H1 (cell line): ENCODE measurements around the gene FBXL12. TPM values are rescaled to one million over a fixed set of nuclear protein-coding genes. Genes with fewer than 3 reads are reported as not detected.
A peak's percentile ranks its signal among the peaks of the same experiment; 100 is the strongest.

Source experiments
- ASH2L ChIP-seq: fragments of 200-600, 300-600 bp; sonication (generic); IDR thresholded peaks from one replicate; pipeline ENCODE4 v1.7.1; 2017; ENCODE audit warnings: low read length
- BACH1 ChIP-seq: IDR thresholded peaks from 2 replicates; pipeline ENCODE4 v1.6.1; 2012; ENCODE audit warnings: low read length, improper control_type of control experiment
- BCL11A ChIP-seq, 2 experiments: IDR thresholded peaks; one replicate each; pipeline ENCODE4 v1.6.1; 2011; ENCODE audit warnings: low read depth in 2 of 2, low read length in 2 of 2, mild to moderate bottlenecking in 2 of 2
- BRCA1 ChIP-seq: IDR thresholded peaks from 2 replicates; pipeline ENCODE4 v1.6.1; 2012; ENCODE audit warnings: low read depth, low read length, improper control_type of control experiment
- CHD2 ChIP-seq: IDR thresholded peaks from 2 replicates; pipeline ENCODE4 v1.6.1; 2012; ENCODE audit warnings: low read length, improper control_type of control experiment
- GTF2F1 ChIP-seq: IDR thresholded peaks from 2 replicates; pipeline ENCODE4 v1.6.1; 2012; ENCODE audit warnings: low read depth, low read length, improper control_type of control experiment, borderline replicate concordance
- KDM1A ChIP-seq: fragments of 200-600, 300-600 bp; sonication (generic); IDR thresholded peaks from 2 replicates; pipeline ENCODE4 v1.7.1; 2016; ENCODE audit warnings: mild to moderate bottlenecking, low read length, borderline replicate concordance
- NRF1 ChIP-seq: IDR thresholded peaks from 2 replicates; pipeline ENCODE4 v1.6.1; 2011; ENCODE audit warnings: mild to moderate bottlenecking, low read depth, low read length, improper control_type of control experiment
- PHF8 ChIP-seq: fragments of 200-600 bp; sonication (generic); conservative IDR thresholded peaks from 2 replicates; pipeline ENCODE4 v1.7.1; 2012; ENCODE audit warnings: low read depth, mild to moderate bottlenecking, inconsistent platforms, low read length, moderate library complexity
- POLR2A ChIP-seq, 2 experiments: IDR thresholded peaks; 1 replicate in 1 of 2; 2 replicates in 1 of 2; pipeline ENCODE4 v1.6.1; 2011; ENCODE audit warnings: low read depth in 2 of 2, low read length in 2 of 2, mild to moderate bottlenecking in 2 of 2; ENCODE audit errors: control extremely low read depth in 1 of 2
- RAD21 ChIP-seq, 2 experiments: IDR thresholded peaks in 1 of 2; conservative IDR thresholded peaks in 1 of 2; 2 replicates each; pipeline ENCODE4 v1.6.1; 2011; ENCODE audit warnings: low read depth in 2 of 2, low read length in 2 of 2, improper control_type of control experiment in 1 of 2, inconsistent platforms in 1 of 2, mild to moderate bottlenecking in 1 of 2, moderate library complexity in 1 of 2
- RBBP5 ChIP-seq: IDR thresholded peaks from 2 replicates; pipeline ENCODE4 v1.7.1; 2012; ENCODE audit warnings: low read depth, mild to moderate bottlenecking, inconsistent platforms, low read length, moderate library complexity, borderline replicate concordance
- SIN3A ChIP-seq, 2 experiments: IDR thresholded peaks in 1 of 2; conservative IDR thresholded peaks in 1 of 2; 2 replicates each; pipeline ENCODE4 v1.6.1; 2011 to 2012; ENCODE audit warnings: low read length in 2 of 2, improper control_type of control experiment in 1 of 2, low read depth in 1 of 2, mild to moderate bottlenecking in 1 of 2
- TAF1 ChIP-seq: IDR thresholded peaks from 2 replicates; pipeline ENCODE4 v1.6.1; 2011; ENCODE audit warnings: mild to moderate bottlenecking, low read depth, low read length
- TAF7 ChIP-seq: optimal IDR thresholded peaks from 2 replicates; pipeline ENCODE3; 2011; ENCODE audit warnings: low read depth, mild to moderate bottlenecking, inconsistent platforms, low read length, moderate library complexity, borderline replicate concordance
- TBP ChIP-seq: IDR thresholded peaks from 2 replicates; pipeline ENCODE4 v1.6.1; 2011; ENCODE audit warnings: low read depth, low read length, improper control_type of control experiment
- TCF12 ChIP-seq: IDR thresholded peaks from 2 replicates; pipeline ENCODE4 v1.6.1; 2011; ENCODE audit warnings: low read depth, mild to moderate bottlenecking, low read length
- YY1 ChIP-seq: IDR thresholded peaks from 2 replicates; pipeline ENCODE4 v1.6.1; 2011; ENCODE audit warnings: low read depth, mild to moderate bottlenecking, low read length
- polyA plus RNA-seq, 7 experiments: library from polyadenylated mRNA; depleted of rRNA in 3 of 7; stranded (reverse) in 5 of 7; unstranded in 2 of 7; fragments of >200 nt in 5 of 7; fragments of 200-250 nt in 2 of 7; gene quantifications; 1 replicate in 5 of 7; 2 replicates in 1 of 7; 4 replicates in 1 of 7; pipeline versions ENCODE4 v1.2.1 to v1.2.3, GENCODE V29; 2011 to 2013; ENCODE audit warnings: missing spikeins in 2 of 7, mixed read lengths in 2 of 7
- total RNA-seq: library from RNA; stranded (reverse); fragmentation: NEBNext Ultra II Directional; extraction: Animal tissue kit (Norgen Biotek cat#: 25700); gene quantifications from 2 replicates; pipeline ENCODE4 v1.2.1, GENCODE V29; 2021
- TF ChIP-seq, protein P1 (sequence below): IDR thresholded peaks from 2 replicates; pipeline ENCODE4 v1.6.1; 2012; ENCODE audit warnings: low read length, inconsistent platforms
- TF ChIP-seq, protein P2 (sequence below): IDR thresholded peaks from 2 replicates; pipeline ENCODE4 v1.6.1; 2011; ENCODE audit warnings: low read length, improper control_type of control experiment

Gene FBXL12
- total and polyA plus RNA-seq, 2 of the 8 experiments (the other 6 are each of a cell fraction or from before 2014, with no cell fraction given), result 24.6 to 62.3 TPM

DNA sequence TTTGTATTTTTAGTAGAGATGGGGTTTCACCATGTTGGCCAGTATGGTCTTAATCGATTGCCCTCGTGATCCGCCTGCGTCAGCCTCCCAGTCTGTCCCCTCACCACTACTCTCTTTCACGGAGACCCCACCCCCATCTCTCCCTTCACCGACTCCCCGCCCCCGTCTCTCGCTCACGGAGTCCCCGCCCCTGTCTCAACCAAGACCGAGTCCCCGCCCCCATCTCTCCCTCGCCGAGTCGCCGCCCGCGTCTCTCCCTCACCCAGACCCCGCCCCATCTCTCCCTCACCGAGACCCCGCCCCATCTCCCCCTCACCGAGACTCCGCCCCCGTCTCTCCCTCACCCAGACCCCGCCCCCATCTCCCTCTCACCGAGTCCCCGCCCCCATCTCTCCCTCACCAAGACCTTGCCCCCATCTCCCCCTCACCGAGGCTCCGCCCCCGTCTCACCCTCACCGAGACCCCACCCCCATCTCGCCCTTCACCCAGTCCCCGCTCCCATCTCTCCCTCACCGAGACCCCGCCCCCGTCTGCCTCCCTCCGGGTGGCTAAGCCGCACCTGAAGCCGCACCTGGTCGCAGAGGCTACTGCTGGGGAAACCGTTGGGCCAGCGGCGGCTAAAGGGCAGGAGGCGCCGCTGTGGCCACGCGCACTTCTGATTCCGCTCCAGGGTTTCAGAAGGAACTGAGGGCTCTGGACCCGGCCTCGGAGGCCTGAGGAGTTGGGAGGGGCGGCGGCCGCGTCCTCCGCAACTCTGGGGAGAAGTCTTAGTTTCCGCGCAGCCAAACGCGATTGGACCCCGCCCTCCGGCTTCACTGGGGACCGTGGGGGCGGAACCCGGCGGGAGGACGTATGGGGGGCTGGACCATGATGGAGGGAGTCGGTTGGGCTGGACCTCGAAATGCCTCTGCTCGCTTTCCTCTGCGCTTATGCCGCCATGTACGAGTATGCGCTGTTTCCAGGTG lies 33.2 kb downstream of the FBXL12 start (continued):
- TF ChIP-seq, protein P1, sequence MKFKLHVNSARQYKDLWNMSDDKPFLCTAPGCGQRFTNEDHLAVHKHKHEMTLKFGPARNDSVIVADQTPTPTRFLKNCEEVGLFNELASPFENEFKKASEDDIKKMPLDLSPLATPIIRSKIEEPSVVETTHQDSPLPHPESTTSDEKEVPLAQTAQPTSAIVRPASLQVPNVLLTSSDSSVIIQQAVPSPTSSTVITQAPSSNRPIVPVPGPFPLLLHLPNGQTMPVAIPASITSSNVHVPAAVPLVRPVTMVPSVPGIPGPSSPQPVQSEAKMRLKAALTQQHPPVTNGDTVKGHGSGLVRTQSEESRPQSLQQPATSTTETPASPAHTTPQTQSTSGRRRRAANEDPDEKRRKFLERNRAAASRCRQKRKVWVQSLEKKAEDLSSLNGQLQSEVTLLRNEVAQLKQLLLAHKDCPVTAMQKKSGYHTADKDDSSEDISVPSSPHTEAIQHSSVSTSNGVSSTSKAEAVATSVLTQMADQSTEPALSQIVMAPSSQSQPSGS, result peak; percentile 54; the same call in 1 of the 2 replicates
- TF ChIP-seq PHF8 (peak; percentile 97), NRF1 (no peak), CHD2 (peak; percentile 80), POLR2A (IDR thresholded peaks at IDR 0.05; ENCODE audit: control extremely low read depth in 1 of 2, low read depth in 2 of 2, low read length in 2 of 2) (peak; percentile 79 to 82; a peak in 2 of 3 replicates), TAF1 (peak; percentile 73), KDM1A (no peak), TCF12 (peak; percentile 85), GTF2F1 (peak; percentile 45; the same call in 1 of the 2 replicates), ASH2L (peak; percentile 66), RBBP5 (peak; percentile 85; the same call in 1 of the 2 replicates), TBP (peak; percentile 70), YY1 (0 out of 2 replicates have a peak, but pooled peaks have one; percentile 48), BCL11A (IDR thresholded peaks at IDR 0.05; ENCODE audit: low read depth in 2 of 2, low read length in 2 of 2) (no peak), SIN3A (conservative IDR thresholded peaks at IDR 0.05 in 1 of 2, IDR thresholded peaks at IDR 0.05 in 1 of 2; ENCODE audit: low read depth in 1 of 2, low read length in 2 of 2) (peak in 1 of 2 experiments; percentile 75; a peak in 1 of 4 replicates), BACH1 (no peak), TAF7 (peak; percentile 90), RAD21 (IDR thresholded peaks at IDR 0.05 in 1 of 2, conservative IDR thresholded peaks at IDR 0.05 in 1 of 2; ENCODE audit: low read depth in 2 of 2, low read length in 2 of 2) (peak in 1 of 2 experiments; percentile 7; a peak in 2 of 4 replicates), BRCA1 (peak; percentile 26; the same call in 1 of the 2 replicates)
- TF ChIP-seq, protein P2, sequence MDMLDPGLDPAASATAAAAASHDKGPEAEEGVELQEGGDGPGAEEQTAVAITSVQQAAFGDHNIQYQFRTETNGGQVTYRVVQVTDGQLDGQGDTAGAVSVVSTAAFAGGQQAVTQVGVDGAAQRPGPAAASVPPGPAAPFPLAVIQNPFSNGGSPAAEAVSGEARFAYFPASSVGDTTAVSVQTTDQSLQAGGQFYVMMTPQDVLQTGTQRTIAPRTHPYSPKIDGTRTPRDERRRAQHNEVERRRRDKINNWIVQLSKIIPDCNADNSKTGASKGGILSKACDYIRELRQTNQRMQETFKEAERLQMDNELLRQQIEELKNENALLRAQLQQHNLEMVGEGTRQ, result peak; percentile 15; the same call in 1 of the 2 replicates
